Regular cardiac myocyte (primary cell): ENCODE measurements around the gene TSPY10. TPM values are rescaled to one million over a fixed set of nuclear protein-coding genes. Genes with fewer than 3 reads are reported as not detected.

Experiments used
- total RNA-seq: library from RNA; depleted of rRNA; stranded (reverse); fragments of >200 nt; gene quantifications from 2 replicates; pipeline ENCODE4 v1.2.3, GENCODE V29; 2014

TSPY10 gene, protein sequence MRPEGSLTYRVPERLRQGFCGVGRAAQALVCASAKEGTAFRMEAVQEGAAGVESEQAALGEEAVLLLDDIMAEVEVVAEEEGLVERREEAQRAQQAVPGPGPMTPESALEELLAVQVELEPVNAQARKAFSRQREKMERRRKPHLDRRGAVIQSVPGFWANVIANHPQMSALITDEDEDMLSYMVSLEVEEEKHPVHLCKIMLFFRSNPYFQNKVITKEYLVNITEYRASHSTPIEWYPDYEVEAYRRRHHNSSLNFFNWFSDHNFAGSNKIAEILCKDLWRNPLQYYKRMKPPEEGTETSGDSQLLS
- not detected in 2 replicates for total RNA-seq

DNA sequence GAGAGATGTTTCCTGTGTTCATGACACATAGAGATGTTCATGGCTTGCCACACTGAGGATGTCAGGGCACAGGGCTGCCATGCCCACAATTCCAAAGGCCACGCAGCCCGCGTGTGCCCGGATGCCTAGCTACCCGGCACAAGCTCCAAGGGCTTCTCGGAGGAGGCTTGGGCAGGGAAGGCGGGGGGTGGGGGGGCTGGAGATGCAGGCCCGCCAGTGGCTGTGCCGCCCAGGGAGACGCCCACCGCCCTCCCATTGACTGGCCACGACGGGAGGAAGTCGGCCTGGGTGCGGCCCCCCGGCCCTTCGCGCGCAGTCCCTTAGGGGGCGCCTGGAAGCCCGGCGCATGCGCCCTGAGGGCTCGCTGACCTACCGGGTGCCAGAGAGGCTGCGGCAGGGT, at the start of gene TSPY10:
Gene TSPY10, plus strand, starts transcription at position 301 of the 400 bp plus-strand sequence. Its CDS starts 46 bp downstream, at position 347.

DNA sequence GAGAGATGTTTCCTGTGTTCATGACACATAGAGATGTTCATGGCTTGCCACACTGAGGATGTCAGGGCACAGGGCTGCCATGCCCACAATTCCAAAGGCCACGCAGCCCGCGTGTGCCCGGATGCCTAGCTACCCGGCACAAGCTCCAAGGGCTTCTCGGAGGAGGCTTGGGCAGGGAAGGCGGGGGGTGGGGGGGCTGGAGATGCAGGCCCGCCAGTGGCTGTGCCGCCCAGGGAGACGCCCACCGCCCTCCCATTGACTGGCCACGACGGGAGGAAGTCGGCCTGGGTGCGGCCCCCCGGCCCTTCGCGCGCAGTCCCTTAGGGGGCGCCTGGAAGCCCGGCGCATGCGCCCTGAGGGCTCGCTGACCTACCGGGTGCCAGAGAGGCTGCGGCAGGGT, 40.7 kb upstream of the TSPY10 start, which contains the start of gene TSPY9:
Gene TSPY9, plus strand, starts transcription at position 301 of the 400 bp plus-strand sequence. Its CDS starts 46 bp downstream, at position 347.

Other genes with a start within 250 kb of the TSPY10 start
- gene TSPY4, start 190.4 kb upstream of the TSPY10 start, total RNA-seq = not detected in 2 replicates
- gene TSPY8, start 170.1 kb upstream of the TSPY10 start, total RNA-seq = not detected in 2 replicates
- not detected in 2 replicates for gene TSPY3, start 129.5 kb upstream of the TSPY10 start, total RNA-seq
- not detected in 2 replicates for gene TSPY1, start 60.9 kb upstream of the TSPY10 start, total RNA-seq
- gene TSPY9, start 40.6 kb upstream of the TSPY10 start, total RNA-seq = not detected in 2 replicates